HepG2 (cell line): ENCODE data around the gene KHK. TPM values are rescaled to one million over a fixed set of nuclear protein-coding genes. Genes with fewer than 3 reads are reported as not detected.

Source experiments
- EHMT2 ChIP-seq: fragments of 200-600 bp; sonication (generic); IDR thresholded peaks from 2 replicates; pipeline ENCODE4 v1.7.0; 2017; ENCODE audit warnings: antibody characterized with exemption, low read depth, low read length, borderline replicate concordance
- KAT8 ChIP-seq: IDR thresholded peaks from 2 replicates; pipeline ENCODE4 v1.6.1; 2016; ENCODE audit warnings: missing genetic modification reagents, missing compliant biosample characterization
- NONO ChIP-seq, 2 experiments: fragments of 450-650 bp in 1 of 2; sonication (generic) in 1 of 2; formaldehyde crosslinking in 1 of 2; IDR thresholded peaks in 1 of 2; conservative IDR thresholded peaks in 1 of 2; 2 replicates each; pipeline versions ENCODE4 v1.6.1 to v1.8.0; 2017 to 2022; ENCODE audit warnings: mild to moderate bottlenecking in 1 of 2, missing genetic modification reagents in 1 of 2, moderate library complexity in 1 of 2
- PCBP1 ChIP-seq: fragments of 200-400 bp; formaldehyde crosslinking; IDR thresholded peaks from 2 replicates; pipeline ENCODE4 v1.6.1; 2017; ENCODE audit warnings: mild to moderate bottlenecking, low read depth, low read length, borderline replicate concordance
- SAP130 ChIP-seq: IDR thresholded peaks from 2 replicates; pipeline ENCODE4 v1.6.1; 2016; ENCODE audit warnings: low read depth
- TCF7 ChIP-seq: sonication (generic); IDR thresholded peaks from 2 replicates; pipeline ENCODE4 v1.6.1; 2016; ENCODE audit warnings: antibody characterized with exemption, low read depth
- UBTF ChIP-seq: sonication (generic); formaldehyde crosslinking; IDR thresholded peaks from 2 replicates; pipeline ENCODE4 v1.4.0; 2020; ENCODE audit warnings: mild to moderate bottlenecking, missing genetic modification reagents
- ZBTB21 ChIP-seq: sonication (generic); formaldehyde crosslinking; IDR thresholded peaks from 2 replicates; pipeline ENCODE4 v1.4.0; 2020; ENCODE audit warnings: missing genetic modification reagents
- ZBTB7B ChIP-seq: sonication (generic); formaldehyde crosslinking; IDR thresholded peaks from 2 replicates; pipeline ENCODE4 v1.4.0; 2020; ENCODE audit warnings: missing genetic modification reagents
- ZFP91 ChIP-seq: sonication (generic); formaldehyde crosslinking; IDR thresholded peaks from 2 replicates; pipeline ENCODE4 v1.9.0; 2022; ENCODE audit warnings: missing genetic modification reagents, mild to moderate bottlenecking, borderline replicate concordance
- ZNF230 ChIP-seq: sonication (generic); formaldehyde crosslinking; IDR thresholded peaks from 2 replicates; pipeline ENCODE4 v1.4.0; 2020; ENCODE audit warnings: mild to moderate bottlenecking, missing genetic modification reagents
- ZNF652 ChIP-seq: IDR thresholded peaks from 2 replicates; pipeline ENCODE4 v1.6.1; 2016; ENCODE audit warnings: low read depth, borderline replicate concordance
- polyA plus RNA-seq, 8 experiments: library from polyadenylated mRNA; depleted of rRNA in 3 of 8; stranded (reverse) in 7 of 8; unstranded in 1 of 8; fragments of >200 nt; fragmentation: Illumina TruSeq in 4 of 8; extraction: Trizol in 4 of 8; gene quantifications; 2 replicates each; pipeline versions ENCODE4 v1.2.1 to v1.2.3, GENCODE V29; 2011 to 2016; ENCODE audit warnings: low read depth in 4 of 8, missing spikeins in 1 of 8, mixed read lengths in 1 of 8; ENCODE audit not compliant: insufficient read depth in 1 of 8
- total RNA-seq, 5 experiments: library from RNA; depleted of rRNA; stranded (reverse); fragments of >200 nt; fragmentation: Illumina TruSeq; extraction: Trizol; gene quantifications; 2 replicates each; pipeline ENCODE4 v1.2.3, GENCODE V29; 2016; ENCODE audit warnings: low read depth in 1 of 5
- TF ChIP-seq, protein P1 (sequence below): sonication (generic); formaldehyde crosslinking; IDR thresholded peaks from 2 replicates; pipeline ENCODE4 v1.4.0; 2020; ENCODE audit warnings: mild to moderate bottlenecking, missing genetic modification reagents
- TF ChIP-seq, protein P2 (sequence below): sonication (generic); formaldehyde crosslinking; IDR thresholded peaks from 2 replicates; pipeline ENCODE4 v1.5.0; 2020; ENCODE audit warnings: mild to moderate bottlenecking, missing genetic modification reagents, borderline replicate concordance
- TF ChIP-seq, protein P3 (sequence below): sonication (generic); formaldehyde crosslinking; IDR thresholded peaks from 2 replicates; pipeline ENCODE4 v1.4.0; 2020; ENCODE audit warnings: mild to moderate bottlenecking, missing genetic modification reagents

The KHK gene
- total and polyA plus RNA-seq, 2 of the 13 experiments (the other 11 are each of a cell fraction or from before 2014, with no cell fraction given), result 40.9 to 99.2 TPM

DNA sequence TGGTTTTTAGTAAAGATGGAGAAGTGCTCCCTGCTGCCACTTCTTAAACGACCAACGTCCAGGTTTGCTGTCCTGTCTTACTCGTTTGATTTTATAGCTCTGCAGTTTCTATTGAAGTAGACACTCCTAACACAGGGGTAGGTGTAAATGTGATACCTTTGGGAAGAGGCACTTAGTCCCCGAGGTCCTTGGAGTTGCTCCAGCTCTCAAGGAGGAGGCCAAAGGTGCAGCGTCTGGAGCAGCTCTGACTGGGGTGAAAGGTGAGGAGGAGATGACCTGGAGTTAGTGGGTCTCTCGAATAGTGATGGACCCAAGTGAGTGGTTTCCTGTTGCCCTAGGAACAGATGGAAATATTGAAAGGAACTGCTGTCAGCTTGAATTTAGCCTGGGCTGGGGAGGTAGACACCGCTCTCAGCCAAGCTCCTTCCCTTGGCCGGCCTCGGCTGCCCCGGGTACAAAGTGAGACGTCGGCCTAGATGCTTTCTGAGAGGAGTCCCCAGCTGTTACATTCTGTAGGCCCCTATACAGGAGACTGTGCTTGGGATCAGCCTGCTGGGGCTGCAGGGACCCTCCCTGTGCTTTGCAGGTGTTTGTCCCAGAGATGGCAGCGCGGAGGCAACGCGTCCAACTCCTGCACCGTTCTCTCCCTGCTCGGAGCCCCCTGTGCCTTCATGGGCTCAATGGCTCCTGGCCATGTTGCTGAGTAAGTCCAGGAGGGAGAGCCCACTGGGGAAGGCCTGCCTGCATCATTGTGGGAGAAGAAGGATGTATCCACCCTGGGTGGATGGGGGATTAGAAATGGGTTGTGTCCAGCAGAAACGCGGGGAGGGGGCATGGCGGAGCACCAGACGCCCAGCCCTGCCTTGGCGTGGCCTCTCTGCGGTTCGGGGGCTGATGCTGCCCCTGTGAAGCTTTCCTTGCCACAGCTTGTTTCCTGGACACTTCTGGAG, 5.4 kb downstream of the KHK start (continued):
- TF ChIP-seq UBTF (CRISPR knock-in tag) (no peak), TCF7 (no peak), ZNF652 (CRISPR knock-in tag) (no peak), ZNF230 (CRISPR knock-in tag) (no peak), ZBTB21 (CRISPR knock-in tag) (no peak), ZBTB7B (CRISPR knock-in tag) (no peak), EHMT2 (no peak), ZFP91 (no peak), KAT8 (CRISPR knock-in tag) (no peak), PCBP1 (no peak), NONO (IDR thresholded peaks at IDR 0.05) (no peak), NONO (CRISPR knock-in tag; conservative IDR thresholded peaks at IDR 0.05) (no peak), SAP130 (CRISPR knock-in tag) (0 out of 2 replicates have a peak, but pooled peaks have one; percentile 9)
- TF ChIP-seq, protein P1, sequence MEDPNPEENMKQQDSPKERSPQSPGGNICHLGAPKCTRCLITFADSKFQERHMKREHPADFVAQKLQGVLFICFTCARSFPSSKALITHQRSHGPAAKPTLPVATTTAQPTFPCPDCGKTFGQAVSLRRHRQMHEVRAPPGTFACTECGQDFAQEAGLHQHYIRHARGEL (CRISPR knock-in tag), result no peak
- TF ChIP-seq, protein P2, sequence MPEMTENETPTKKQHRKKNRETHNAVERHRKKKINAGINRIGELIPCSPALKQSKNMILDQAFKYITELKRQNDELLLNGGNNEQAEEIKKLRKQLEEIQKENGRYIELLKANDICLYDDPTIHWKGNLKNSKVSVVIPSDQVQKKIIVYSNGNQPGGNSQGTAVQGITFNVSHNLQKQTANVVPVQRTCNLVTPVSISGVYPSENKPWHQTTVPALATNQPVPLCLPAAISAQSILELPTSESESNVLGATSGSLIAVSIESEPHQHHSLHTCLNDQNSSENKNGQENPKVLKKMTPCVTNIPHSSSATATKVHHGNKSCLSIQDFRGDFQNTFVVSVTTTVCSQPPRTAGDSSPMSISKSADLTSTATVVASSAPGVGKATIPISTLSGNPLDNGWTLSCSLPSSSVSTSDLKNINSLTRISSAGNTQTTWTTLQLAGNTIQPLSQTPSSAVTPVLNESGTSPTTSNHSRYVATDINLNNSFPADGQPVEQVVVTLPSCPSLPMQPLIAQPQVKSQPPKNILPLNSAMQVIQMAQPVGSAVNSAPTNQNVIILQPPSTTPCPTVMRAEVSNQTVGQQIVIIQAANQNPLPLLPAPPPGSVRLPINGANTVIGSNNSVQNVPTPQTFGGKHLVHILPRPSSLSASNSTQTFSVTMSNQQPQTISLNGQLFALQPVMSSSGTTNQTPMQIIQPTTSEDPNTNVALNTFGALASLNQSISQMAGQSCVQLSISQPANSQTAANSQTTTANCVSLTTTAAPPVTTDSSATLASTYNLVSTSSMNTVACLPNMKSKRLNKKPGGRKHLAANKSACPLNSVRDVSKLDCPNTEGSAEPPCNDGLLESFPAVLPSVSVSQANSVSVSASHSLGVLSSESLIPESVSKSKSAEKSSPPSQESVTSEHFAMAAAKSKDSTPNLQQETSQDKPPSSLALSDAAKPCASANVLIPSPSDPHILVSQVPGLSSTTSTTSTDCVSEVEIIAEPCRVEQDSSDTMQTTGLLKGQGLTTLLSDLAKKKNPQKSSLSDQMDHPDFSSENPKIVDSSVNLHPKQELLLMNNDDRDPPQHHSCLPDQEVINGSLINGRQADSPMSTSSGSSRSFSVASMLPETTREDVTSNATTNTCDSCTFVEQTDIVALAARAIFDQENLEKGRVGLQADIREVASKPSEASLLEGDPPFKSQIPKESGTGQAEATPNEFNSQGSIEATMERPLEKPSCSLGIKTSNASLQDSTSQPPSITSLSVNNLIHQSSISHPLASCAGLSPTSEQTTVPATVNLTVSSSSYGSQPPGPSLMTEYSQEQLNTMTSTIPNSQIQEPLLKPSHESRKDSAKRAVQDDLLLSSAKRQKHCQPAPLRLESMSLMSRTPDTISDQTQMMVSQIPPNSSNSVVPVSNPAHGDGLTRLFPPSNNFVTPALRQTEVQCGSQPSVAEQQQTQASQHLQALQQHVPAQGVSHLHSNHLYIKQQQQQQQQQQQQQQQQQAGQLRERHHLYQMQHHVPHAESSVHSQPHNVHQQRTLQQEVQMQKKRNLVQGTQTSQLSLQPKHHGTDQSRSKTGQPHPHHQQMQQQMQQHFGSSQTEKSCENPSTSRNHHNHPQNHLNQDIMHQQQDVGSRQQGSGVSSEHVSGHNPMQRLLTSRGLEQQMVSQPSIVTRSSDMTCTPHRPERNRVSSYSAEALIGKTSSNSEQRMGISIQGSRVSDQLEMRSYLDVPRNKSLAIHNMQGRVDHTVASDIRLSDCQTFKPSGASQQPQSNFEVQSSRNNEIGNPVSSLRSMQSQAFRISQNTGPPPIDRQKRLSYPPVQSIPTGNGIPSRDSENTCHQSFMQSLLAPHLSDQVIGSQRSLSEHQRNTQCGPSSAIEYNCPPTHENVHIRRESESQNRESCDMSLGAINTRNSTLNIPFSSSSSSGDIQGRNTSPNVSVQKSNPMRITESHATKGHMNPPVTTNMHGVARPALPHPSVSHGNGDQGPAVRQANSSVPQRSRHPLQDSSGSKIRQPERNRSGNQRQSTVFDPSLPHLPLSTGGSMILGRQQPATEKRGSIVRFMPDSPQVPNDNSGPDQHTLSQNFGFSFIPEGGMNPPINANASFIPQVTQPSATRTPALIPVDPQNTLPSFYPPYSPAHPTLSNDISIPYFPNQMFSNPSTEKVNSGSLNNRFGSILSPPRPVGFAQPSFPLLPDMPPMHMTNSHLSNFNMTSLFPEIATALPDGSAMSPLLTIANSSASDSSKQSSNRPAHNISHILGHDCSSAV (CRISPR knock-in tag), result no peak
- TF ChIP-seq, protein P3, sequence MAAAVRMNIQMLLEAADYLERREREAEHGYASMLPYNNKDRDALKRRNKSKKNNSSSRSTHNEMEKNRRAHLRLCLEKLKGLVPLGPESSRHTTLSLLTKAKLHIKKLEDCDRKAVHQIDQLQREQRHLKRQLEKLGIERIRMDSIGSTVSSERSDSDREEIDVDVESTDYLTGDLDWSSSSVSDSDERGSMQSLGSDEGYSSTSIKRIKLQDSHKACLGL (CRISPR knock-in tag), result no peak
